MCF 10A (cell line): ENCODE results near the gene KAT6B. TPM values are rescaled to one million over a fixed set of nuclear protein-coding genes. Genes with fewer than 3 reads are reported as not detected.

ENCODE experiments used
- BruUV-seq: library from RNA; stranded (reverse); fragments of 400-500 nt; replicated peaks from 2 replicates; lab custom pipeline; 2021; lab: Mats Ljungman, UMichigan
- CTCF ChIA-PET: fragments of 300-600 bp; sonication (Branson Sonifier 250); formaldehyde crosslinking; extraction: SDS; loops from one replicate; lab custom pipeline; 2021; ENCODE audit warnings: antibody characterized with exemption, inconsistent platforms; lab: Yijun Ruan, JAX
- POLR2A ChIA-PET: fragments of 300-600, 350-650 bp; sonication (Branson Sonifier 250); formaldehyde crosslinking; extraction: SDS; loops from one replicate; lab custom pipeline; 2020; ENCODE audit warnings: antibody characterized with exemption, inconsistent platforms; lab: Yijun Ruan, JAX
- DNase-seq: peaks from one replicate; pipeline ENCODE4 v3.0.0-alpha.2; 2018; ENCODE audit not compliant: unreplicated experiment
- H3K27ac Mint-ChIP-seq: one replicate; pipeline ENCODE4 v1.8.0; 2022; ENCODE audit warnings: mild to moderate bottlenecking, low read depth, mixed read lengths; ENCODE audit not compliant: unreplicated experiment
- H3K27me3 Mint-ChIP-seq: one replicate; pipeline ENCODE4 v1.8.0; 2022; ENCODE audit warnings: mixed read lengths; ENCODE audit not compliant: insufficient read depth, unreplicated experiment
- H3K36me3 Mint-ChIP-seq: one replicate; pipeline ENCODE4 v1.8.0; 2022; ENCODE audit warnings: mild to moderate bottlenecking, moderate library complexity, mixed read lengths; ENCODE audit not compliant: insufficient read depth, unreplicated experiment
- H3K4me1 Mint-ChIP-seq: one replicate; pipeline ENCODE4 v1.8.0; 2022; ENCODE audit warnings: mixed read lengths; ENCODE audit not compliant: insufficient read depth, unreplicated experiment
- H3K4me3 Mint-ChIP-seq: one replicate; pipeline ENCODE4 v1.8.0; 2022; ENCODE audit warnings: mild to moderate bottlenecking, moderate library complexity, mixed read lengths; ENCODE audit not compliant: unreplicated experiment
- H3K9me3 Mint-ChIP-seq: one replicate; pipeline ENCODE4 v1.8.0; 2022; ENCODE audit warnings: mixed read lengths; ENCODE audit not compliant: unreplicated experiment
- intact Hi-C: fragments of 100-400 bp; cut with micrococcal nuclease; formaldehyde crosslinking; loops from 2 replicates; pipeline ENCODE4 v1.14.1; 2022
- total RNA-seq: library from RNA; stranded (reverse); gene quantifications from 2 replicates; pipeline ENCODE4 v1.2.3, GENCODE V29; 2022
- TF ChIP-seq, protein P1 (sequence below): fragments of 200-600 bp; IDR thresholded peaks from one replicate; pipeline ENCODE4 v1.8.0; 2022; ENCODE audit warnings: antibody characterized with exemption, mild to moderate bottlenecking; ENCODE audit not compliant: unreplicated experiment

The KAT6B gene
- total RNA-seq, 1 experiment from 2014 or later = 18.3 TPM

DNA sequence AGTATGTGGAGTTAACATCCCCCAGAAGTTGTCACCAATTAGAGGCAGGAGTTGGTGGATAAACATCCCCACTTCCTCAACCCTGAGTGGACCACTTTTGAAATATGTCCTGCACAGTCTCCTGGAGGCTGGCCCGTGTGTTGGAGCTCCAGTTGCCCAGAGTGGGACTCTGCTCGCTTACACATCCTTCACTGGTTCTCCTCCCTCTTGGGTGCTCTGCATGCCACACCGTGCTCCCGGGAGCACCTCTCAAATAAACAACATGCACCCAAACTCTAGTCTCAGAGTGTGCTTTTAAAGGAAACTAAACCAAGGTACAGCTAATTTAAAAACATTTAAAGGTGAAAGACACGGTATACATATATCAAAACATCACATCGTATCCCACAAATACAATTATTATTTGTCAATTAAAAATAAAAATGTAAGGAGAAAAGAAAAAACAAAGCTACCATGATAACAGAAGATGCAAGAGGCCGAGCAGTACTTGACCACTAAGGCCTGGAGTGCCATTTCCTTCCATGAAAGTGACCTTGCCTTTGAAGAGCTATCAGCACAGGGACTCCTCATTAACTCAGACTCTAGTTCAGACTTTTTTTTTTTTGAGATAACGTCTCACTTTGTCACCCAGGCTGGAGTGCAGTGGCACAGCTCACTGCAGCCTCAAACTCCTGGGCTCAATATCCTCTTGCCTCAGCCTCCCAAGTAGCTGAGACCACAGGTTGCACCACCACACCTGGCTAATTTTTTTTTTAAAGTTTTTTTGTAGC lies 237.2 kb downstream of the KAT6B start:
- Mint-ChIP-seq H3K27ac (no peak overlapping the region), H3K36me3 (no peaks in the 10 kb centered on the region), H3K4me1 (peaks cover 4% of the 10 kb centered on the region), H3K27me3 (no peaks in the 10 kb centered on the region), H3K9me3 (no peaks in the 10 kb centered on the region), H3K4me3 (no peak overlapping the region)
- CTCF ChIA-PET = interaction anchor here (0.7 kb wide), 2 partner anchors 45 to 794 kb away, joined by 3 to 5 read pairs; a partner anchor contains a TSS
- POLR2A ChIA-PET = interaction anchor here (0.6 kb wide), 1 partner anchor 79 kb away, joined by 3 read pairs; no protein-coding TSS in a partner anchor
- TF ChIP-seq, protein P1, sequence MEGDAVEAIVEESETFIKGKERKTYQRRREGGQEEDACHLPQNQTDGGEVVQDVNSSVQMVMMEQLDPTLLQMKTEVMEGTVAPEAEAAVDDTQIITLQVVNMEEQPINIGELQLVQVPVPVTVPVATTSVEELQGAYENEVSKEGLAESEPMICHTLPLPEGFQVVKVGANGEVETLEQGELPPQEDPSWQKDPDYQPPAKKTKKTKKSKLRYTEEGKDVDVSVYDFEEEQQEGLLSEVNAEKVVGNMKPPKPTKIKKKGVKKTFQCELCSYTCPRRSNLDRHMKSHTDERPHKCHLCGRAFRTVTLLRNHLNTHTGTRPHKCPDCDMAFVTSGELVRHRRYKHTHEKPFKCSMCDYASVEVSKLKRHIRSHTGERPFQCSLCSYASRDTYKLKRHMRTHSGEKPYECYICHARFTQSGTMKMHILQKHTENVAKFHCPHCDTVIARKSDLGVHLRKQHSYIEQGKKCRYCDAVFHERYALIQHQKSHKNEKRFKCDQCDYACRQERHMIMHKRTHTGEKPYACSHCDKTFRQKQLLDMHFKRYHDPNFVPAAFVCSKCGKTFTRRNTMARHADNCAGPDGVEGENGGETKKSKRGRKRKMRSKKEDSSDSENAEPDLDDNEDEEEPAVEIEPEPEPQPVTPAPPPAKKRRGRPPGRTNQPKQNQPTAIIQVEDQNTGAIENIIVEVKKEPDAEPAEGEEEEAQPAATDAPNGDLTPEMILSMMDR = no peak
- BruUV-seq = no TSS peak
- no peak for DNase-seq
- intact Hi-C loops = no loop called here

DNA sequence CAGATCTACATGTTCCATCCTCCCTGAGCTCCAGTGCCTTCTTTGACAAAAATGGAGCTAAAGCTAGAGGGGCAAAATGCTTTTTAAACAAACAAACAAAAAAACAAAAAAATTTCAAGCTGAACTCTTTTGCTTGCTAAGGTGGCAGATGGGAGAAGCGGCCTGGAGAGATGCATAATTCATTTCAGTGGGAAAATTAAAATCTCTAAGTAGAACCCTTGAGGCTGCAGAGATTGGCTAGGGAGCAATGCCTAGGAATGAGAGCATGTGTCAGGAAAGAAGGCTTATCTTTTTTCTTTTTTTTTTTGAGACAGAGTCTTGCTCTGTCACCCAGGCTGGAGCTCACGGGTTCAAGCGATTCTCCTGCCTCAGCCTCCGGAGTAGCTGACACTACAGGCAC lies 238.7 kb downstream of the KAT6B start:
- no peak for DNase-seq

DNA sequence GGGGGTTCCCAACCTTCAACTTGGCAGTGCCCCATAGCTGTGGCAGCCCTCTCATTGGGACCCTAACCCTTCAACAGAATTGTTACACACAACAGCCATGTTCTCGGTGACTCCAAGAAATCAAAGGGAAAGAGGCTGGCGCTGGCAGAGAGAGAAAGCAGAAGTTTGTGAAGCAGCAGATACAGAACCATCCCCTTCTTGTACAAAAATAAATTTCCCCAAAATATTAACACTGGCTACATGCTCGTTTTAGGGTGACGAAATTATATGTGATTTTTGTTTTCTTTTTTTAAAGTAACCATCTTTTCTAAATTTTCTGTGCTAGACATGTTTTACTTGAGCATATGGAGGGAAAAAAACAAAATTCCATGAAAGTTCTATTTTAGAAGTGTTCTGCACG lies 239.9 kb downstream of the KAT6B start:
- H3K4me3 Mint-ChIP-seq = no peak overlapping the region

More for the DNA sequence above, 238.7 kb downstream of the KAT6B start:
- no TSS peak for BruUV-seq
- no peaks in the 10 kb centered on the region for H3K36me3 Mint-ChIP-seq
- no peaks in the 10 kb centered on the region for H3K27me3 Mint-ChIP-seq
- POLR2A ChIA-PET = interaction anchor here (0.6 kb wide), 1 partner anchor 940 kb away, joined by 3 read pairs; no protein-coding TSS in a partner anchor
- H3K27ac Mint-ChIP-seq = no peak overlapping the region
- intact Hi-C loops = no loop called here
- CTCF ChIA-PET = no interaction called here
- no peaks in the 10 kb centered on the region for H3K9me3 Mint-ChIP-seq
- H3K4me3 Mint-ChIP-seq = no peak overlapping the region
- TF ChIP-seq, protein P1 = no peak
- peaks cover 6% of the 10 kb centered on the region for H3K4me1 Mint-ChIP-seq

DNA sequence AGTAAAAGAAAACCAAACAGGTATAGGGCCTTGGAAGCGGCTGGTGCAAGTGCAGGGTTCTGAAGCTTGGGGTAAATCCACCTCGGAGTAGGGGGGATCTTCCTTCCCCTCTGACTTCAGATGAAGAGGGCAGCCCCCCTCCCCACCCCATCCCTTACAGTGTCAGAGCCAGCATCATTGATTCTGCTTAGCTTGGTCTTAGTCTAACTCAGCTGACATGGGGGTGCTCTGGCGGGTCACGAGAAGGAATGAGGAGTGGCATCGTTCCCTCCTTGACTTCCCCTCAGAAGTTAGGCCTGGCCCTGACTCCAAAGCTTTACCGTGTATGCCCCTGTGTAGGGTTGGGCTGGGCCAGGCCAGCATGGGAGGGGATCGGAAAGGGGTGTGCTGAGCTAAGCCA lies 240.9 kb downstream of the KAT6B start:
- Mint-ChIP-seq H3K4me3 (no peak overlapping the region), H3K9me3 (no peaks in the 10 kb centered on the region), H3K27me3 (no peaks in the 10 kb centered on the region), H3K36me3 (no peaks in the 10 kb centered on the region), H3K4me1 (peaks cover 6% of the 10 kb centered on the region), H3K27ac (no peak overlapping the region)
- TF ChIP-seq, protein P1 = no peak
- POLR2A ChIA-PET = interaction anchor here (0.6 kb wide), 1 partner anchor 46 kb away, joined by 3 read pairs; no protein-coding TSS in a partner anchor
- intact Hi-C loops = no loop called here
- no peak for DNase-seq
- no TSS peak for BruUV-seq
- CTCF ChIA-PET = interaction anchor here (0.9 kb wide), 1 partner anchor 14 kb away, joined by 4 read pairs; no protein-coding TSS in a partner anchor

More for the DNA sequence above, 239.9 kb downstream of the KAT6B start:
- peaks cover 6% of the 10 kb centered on the region for H3K4me1 Mint-ChIP-seq
- H3K9me3 Mint-ChIP-seq = no peaks in the 10 kb centered on the region
- TF ChIP-seq, protein P1 = no peak
- BruUV-seq = no TSS peak
- intact Hi-C loops = no loop called here
- ChIA-PET CTCF (interaction anchor here (0.6 kb wide), 1 partner anchor 90 kb away, joined by 3 read pairs; no protein-coding TSS in a partner anchor), POLR2A (no interaction called here)
- H3K36me3 Mint-ChIP-seq = no peaks in the 10 kb centered on the region
- no peak overlapping the region for H3K27ac Mint-ChIP-seq
- DNase-seq = no peak
- H3K27me3 Mint-ChIP-seq = no peaks in the 10 kb centered on the region
